HG02588 (cell line): ENCODE measurements around the gene ZNF135.

Source experiments
- ATAC-seq: cut with Tn5 transposase; IDR thresholded peaks from one replicate; pipeline ENCODE4 v1.9.1; 2021; ENCODE audit warnings: mild to moderate bottlenecking, moderate library complexity; ENCODE audit not compliant: unreplicated experiment

Gene ZNF135

DNA sequence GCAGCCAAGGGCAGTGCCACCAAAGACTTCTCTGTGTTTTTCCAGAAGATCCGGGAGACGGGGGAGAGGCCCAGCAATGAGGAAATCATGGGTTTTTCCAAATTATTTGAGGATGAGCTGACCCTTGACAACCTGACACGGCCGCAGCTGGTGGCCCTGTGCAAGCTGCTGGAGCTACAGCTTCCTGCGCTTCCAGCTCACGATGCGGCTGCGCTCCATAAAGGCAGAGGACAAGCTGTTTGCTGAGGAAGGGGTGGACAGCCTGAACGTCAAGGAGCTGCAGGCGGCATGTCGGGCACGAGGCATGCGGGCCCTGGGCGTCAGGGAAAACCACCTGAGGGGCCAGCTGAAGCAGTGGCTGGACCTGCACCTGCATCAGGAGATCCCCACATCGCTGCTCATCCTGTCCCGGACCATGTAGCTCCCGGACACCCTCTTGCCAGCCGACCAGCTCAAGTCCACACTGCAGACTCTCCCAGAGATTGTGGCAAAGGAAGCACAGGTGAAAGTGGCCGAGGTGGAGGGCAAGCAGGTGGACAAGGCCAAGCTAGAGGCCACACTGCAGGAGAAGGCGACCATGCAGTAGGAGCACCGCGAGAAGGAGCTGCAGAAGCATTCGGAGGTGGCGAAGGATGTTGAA lies 13.6 kb upstream of the ZNF135 start:
- no peak for ATAC-seq

DNA sequence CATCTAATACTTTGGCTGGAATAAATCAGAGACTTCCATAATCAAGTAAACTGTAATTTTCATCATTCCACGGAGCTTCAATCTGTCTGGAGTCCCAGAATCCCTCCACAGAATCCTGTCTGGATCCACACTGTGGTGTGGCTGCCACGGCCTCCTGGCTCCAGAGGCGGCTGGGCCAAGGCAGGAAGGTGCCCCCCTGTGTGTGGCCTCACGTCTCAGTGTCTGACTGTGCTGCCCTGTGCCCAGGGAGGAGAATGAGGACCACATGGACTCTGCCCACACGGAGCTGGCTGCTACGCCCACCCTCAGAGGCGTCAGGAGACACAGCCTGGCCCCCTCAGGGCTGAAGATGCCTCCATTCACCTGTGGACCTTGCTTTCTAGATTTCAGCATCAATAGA lies 12.2 kb upstream of the ZNF135 start:
- ATAC-seq: no peak

GRCh38 chr19:58047672-58048071 lies 11.4 kb upstream of the ZNF135 start:
- ATAC-seq: no peak

DNA sequence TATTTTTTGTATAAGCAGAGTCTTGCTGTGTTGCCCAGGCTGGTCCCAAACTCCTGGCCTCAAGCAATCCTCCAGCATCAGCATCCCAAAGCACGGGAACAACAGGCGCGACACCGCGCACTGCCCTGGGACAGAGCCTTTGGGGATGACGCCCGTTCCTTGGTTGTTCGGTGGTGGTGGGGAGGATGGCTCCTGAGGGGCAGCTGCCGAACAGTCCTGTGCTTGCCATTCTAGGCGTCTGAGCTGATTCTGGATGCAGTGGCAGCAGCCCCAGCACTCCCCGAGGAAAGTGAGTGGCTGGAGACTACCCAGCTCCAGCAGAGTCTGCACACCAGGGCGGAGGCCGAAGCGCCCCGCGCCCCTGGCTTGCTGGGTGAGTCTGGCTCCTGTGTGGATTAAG lies 6.8 kb upstream of the ZNF135 start:
- no peak for ATAC-seq

- no peak for ATAC-seq
Observed at GRCh38 chr19:58053480-58054156, 5.5 kb upstream of the ZNF135 start.

DNA sequence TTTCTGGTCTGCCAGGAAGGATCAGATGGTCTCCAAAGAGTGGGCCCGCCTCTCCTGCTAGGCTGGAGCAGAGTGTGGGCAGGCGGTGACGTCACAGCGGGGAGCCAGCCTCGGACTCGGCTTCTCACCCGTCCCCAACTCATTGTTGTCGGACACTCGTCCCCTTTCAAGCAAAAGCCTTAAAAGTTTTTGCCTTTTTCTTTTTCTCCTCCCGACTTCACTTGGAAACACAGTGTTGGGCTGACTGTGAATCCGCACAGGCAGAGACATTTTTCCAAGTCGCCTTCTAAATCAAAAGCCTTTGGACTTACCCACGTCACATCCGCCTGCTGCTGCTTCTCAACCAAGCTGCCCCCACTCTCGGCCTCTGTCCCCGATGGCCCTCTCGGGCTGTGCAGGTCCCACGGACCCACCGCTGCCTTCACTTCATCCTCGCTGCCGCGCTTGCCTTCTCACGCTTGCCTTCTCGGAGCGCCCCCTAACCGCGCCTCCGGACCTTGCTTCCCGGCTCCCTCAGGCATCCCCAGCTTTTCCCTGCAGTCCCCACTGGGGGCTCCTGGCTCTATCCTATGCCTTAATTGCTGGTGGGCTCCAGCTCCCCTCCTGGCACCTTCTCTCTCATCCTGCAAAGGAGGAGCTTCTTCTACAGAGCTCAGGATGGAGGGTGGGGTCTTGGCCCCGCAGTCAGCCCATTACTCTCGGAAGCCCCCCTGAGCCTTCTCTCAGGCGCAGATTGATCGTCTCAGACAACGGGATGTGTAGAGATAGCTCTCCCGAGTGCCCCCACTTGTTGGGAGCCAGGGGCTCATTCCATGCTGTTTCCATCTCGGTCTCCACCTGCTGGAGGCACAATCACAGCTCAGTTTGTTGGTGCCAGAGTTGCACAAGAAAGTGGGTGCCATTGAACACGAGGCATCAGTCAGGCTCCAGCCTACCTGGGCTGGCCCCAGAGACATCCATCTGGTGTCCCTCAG lies 3.9 kb upstream of the ZNF135 start:
- ATAC-seq: no peak

- ATAC-seq: no peak
Observed at GRCh38 chr19:58056261-58056660, 2.8 kb upstream of the ZNF135 start.

- no peak for ATAC-seq
Observed at GRCh38 chr19:58056861-58057260, 2.2 kb upstream of the ZNF135 start.

DNA sequence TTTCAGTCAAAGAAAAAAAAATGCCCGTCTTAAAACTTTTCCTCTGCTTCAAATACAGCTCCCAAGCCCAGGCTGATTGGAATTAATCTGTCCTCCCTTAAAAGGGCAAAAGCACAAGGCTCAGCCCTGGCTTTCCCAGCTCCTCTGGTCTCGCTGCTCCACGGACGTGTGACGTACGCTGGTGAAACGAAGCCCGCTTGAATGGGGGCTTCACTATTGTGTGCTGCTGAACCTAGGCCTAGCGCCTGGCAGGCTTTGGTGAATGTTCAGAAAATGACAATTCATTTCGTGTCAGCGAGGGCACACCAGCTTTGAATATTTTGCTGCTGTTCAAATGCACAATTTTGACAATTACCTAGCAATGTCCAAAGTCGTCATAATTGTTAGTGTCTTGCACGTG lies 615 bp upstream of the ZNF135 start:
- ATAC-seq: no peak

GRCh38 chr19:58059671-58060078 lies 593 bp downstream of the ZNF135 start:
- no peak for ATAC-seq

GRCh38 chr19:58060231-58060630 lies 1.1 kb downstream of the ZNF135 start:
- no peak for ATAC-seq

- no peak for ATAC-seq
Observed at GRCh38 chr19:58063712-58064111, 4.6 kb downstream of the ZNF135 start.

- no peak for ATAC-seq
Observed at GRCh38 chr19:58067240-58067912, 8.3 kb downstream of the ZNF135 start.

DNA sequence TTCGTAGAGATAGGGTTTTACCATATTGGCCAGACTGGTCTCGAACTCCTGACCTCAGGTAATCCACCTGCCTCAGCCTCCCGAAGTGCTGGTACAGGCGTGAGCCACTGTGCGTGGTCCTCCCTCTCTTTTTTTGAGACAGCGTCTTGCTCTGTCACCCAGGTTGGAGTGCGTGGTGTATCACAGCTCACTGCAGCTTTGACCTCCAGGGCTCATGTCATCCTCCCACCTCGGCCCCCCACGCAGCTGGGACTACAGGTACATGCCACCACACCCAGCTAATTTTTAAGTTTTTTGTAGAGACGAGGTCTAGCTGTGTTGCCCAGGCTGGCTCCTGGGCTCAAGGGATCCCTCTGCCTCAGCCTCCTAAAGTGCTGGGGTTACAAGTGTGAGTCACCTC lies 20.7 kb downstream of the ZNF135 start:
- no peak for ATAC-seq

DNA sequence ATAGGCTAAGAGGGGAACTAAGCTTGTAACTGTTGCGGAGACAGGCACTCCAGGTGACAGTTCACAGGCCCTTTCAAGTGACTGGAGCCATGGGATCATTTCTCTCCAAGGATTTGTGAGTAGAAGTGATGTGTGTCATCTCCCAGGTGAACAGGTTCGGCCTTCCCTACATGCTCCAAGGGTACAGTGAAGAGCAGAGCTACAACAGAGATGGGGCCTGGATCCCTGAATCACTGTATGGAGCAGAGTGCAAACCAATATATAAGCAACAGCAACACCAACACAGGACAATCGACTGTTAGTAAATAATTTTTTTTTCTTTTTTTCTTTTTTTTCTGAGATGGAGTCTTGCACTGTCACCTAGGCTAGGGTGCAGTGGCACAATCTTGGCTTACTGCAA lies 23.9 kb downstream of the ZNF135 start:
- no peak for ATAC-seq

DNA sequence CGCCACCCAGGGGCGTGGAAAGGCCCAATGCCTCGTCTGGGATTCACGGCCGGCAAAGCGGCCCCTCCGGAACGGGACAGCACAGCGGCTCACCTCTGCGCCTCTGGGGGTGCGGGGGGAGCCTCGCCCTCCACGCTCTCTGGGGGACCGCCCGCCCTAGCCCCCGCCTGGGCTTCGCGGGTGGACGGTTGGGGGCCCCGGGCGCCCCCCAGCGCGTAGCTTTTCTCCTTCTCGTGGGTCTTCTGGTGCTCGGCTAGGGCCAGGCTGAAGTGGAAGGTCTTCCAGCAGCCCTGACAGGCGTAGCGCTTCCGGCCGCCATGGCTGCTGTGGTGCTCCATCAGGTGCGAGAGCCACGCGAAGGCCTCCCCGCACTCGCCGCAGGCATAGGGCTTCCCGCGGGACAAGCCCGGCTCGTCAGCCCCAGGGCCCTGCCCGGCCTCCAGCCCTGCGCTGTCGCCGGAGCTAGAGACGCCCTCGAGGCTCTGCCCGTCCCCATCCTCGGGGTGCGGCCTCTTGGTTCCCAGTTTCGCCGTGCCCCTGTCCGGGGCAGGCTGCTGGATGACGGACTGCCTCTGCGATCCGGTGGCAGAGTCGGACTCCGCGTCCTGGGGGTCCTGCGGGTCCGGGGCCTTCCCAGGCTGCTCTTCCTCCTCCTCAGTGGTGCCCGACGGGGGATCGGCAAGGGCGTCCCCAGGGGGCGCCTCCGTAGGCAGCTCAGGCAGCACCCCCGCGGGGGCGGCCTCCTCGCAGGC lies 25.7 kb downstream of the ZNF135 start:
- no peak for ATAC-seq

- ATAC-seq: no peak
Observed at GRCh38 chr19:58085348-58085875, 26.3 kb downstream of the ZNF135 start.

- ATAC-seq: no peak
Observed at GRCh38 chr19:58086825-58087710, 28.0 kb downstream of the ZNF135 start.

DNA sequence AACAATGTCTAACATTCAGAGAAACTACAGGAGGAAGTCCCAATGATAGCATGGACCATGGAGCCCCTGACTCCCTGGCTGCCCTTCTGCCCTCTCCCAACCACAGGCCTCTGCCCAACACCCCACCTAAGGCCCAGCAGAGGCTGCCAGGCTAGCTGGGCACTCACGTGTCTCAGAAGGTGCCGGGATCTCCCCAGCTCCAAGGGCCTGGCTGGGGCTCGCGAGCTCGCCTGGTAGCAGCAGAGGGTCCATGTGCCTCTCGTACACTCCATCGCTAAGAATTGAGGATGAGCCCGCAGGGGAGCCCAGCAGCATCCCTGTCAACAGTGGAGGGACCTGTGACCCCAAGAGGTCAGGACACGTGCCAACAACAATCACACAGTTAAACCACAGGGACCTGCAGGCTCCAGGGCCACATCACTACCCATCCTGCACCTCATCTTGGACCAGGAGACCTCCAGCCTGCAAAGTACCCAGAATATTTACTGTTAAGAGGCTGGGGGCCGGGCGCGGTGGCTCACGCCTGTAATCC lies 29.5 kb downstream of the ZNF135 start:
- ATAC-seq: no peak
